Fibroblast of skin of right biceps (primary cell): ENCODE measurements around the gene CCDC92.

Source experiments
- DNase-seq: peaks from one replicate; pipeline ENCODE4 v3.0.0-alpha.2; 2013

The CCDC92 gene

GRCh38 chr12:124002021-124002644, 29.5 kb upstream of the CCDC92 start:
- no peak for DNase-seq

DNA sequence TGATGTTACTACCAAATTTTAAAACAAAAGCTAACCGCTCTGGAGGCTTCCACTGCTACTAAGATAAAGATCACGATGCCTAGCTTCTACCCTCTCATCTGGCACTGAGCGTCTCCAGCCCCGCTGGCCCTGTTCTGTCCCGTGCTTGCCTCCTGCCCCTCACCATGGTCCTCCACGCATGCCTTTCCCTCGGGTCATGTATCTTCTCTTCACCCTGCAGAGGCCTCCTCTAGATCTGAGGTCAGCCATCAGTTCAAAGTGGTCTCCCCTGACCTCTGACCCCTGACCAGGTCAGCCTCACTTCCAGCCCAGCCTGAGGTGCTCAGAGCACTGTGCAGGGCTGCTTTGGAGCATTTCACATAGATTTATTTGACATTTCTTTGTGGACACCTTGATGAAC, 28.7 kb upstream of the CCDC92 start:
- no peak for DNase-seq

DNA sequence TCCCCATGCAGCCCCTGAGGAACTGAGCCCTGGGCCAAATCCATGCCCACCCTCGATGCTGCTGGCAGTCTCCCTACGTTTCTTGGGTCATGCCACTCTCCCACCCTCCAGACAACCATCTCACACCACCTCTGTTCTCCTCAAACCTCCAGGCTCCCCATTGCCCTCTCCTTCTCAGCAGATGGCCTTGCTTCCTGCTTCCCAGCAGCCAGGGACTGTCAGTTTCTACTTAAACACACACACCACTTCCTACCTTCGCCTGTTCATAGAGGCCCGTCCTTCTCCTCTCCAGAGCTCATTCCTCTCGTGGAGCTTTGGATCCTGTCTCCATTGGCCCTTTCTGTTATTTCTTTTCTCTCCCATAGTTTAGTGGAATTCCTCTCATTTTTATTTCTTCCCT, 27.5 kb upstream of the CCDC92 start:
- no peak for DNase-seq

- DNase-seq: peak; percentile 36
Observed at GRCh38 chr12:123998991-123999359, 26.3 kb upstream of the CCDC92 start.

DNA sequence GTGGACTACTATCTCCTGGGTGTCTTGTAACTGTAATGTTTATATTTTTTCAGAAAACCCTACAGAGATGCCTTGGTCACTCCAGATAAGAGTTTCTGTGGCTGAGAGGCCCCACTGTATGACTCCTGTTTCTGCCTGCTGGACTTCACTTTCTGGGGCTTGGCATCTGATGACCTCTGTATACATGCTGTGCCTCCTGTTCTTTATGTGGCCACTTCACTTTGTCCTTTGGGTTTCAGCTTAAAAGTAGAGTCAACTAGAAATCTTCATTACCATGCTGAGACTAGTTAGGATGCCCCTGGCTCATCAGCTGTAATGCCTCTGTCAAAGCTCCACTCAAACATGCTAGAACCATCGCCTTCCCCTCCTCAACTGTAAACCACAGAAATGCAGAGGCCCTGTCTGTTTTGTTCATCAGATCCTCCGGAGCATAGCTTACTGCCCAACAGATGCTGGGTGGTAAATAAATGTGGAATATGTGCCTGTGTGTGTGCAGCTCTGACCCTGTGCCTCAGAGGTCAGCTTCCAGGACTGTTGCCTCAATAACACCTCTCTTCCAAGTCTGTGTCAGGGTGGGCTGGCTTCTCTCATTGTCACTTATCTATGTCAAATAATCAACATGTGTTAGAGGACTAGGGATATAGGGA, 25.8 kb upstream of the CCDC92 start:
- DNase-seq: no peak

DNA sequence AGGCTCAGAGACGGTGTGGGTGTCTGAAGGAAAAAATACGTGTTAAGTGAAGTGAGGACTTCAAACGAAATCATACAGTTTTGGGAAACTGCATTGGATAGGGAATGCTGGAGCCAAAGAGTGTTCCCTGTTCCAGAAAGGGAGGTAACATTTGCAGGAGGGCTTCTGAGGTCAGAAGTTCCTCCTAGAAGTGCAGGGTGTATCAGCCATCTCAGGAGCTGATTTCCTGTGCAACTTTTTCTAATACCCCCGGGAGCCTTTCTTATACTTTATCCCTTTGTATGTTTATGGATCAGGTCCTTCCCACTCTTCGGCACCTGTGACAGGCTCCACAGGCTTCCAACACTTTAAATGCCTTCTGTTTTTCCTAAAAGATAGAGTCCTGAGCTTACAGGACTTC, 25.3 kb upstream of the CCDC92 start:
- no peak for DNase-seq

DNA sequence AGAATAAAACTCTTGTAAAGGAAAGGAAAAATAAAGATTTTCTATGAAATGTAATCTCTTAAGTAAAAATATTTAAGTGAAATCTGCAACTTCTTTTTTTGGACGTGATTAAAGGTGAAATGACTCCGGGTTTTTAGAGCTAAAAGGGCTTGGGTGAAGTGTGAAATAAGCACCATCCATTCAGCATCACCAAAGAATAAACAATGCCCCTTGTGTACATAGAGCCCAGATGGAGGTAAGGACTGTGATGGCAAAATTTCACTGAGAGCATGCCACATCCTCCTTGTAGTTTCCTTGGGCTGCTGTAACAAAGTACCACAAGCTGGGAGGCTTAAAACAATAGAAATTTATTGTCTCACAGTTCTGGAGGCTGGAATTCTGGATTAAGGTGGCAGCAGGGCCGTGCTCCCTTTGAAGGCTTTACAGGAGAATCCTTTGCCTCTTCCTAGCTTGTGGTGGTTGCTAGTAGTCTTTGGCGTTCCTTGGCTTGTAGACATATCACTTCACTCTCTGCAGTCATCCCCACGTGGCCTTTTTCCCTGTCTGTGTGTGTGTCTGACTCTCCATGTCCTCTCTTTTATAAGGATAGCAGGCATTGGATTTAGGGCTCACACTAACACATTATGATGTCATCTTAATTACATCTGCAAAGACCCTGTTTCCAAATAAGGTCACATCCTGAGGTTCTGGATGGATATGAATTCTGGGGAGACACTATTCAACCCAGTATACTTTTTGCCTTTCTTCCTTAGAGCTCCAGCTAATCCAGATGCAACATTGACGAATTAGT, 24.6 kb upstream of the CCDC92 start:
- no peak for DNase-seq

- DNase-seq: no peak
Observed at GRCh38 chr12:123996581-123996980, 23.9 kb upstream of the CCDC92 start.

GRCh38 chr12:123995023-123995748, 22.6 kb upstream of the CCDC92 start:
- peak; percentile 75 for DNase-seq

DNA sequence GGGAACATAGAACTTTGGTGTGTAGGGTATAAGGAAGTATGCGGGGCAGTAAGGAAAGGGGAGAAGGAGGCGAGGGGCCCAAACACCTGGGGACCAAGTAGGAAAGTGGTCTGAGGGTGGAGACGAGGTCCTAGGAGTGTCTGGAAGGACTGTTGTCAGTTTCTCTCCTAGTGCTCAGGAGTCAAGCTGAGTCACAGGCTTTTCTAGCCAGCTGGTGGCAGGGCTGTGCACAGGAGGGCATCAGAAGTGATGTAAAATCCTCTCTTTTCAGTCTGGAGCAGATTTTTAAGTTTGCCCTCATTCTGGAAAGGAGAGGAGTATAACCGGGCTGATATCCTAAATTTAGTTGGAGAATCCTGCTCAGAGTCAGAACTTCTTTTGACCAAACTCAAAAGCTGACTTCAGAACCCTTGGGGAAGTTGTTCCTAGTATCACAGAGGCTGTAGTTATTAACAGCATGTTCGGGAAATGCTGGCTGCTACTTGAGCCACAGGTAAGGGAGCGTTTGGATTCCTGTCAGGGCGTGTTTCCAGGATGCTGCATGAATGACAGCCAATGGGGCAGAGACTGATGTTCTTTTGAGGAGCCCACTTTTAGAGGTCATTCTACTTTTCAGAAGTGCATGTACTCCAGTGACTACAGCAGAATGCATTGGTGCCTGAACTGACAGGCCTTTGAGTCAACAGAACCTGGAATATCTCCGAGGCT, 19.6 kb upstream of the CCDC92 start:
- DNase-seq: no peak

DNA sequence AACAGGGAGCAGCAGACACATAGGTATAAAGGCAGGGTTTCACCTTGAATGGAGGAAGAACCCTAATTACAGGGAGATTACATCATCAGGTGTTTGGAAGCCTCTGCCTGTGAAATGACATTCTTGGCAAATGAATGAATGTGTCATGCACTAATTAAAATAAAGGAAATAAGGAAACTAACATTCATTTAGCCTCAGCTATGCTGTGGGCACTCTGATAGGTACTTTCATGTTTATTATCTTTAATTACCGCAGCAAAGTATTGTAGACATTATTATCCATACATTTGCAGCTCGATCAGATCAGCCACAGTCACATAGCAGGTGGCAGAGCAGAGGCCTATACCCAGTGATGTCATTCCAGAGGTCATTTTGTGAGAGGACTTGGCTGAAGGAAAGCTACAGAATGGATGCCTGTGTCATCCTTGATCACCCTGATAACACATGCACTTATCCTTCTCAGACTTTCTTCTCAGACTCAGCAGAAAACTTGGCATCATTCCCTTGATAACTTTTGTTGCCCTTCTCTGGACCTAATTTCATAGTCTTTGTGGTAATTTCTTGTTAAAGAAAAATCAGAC, 18.8 kb upstream of the CCDC92 start:
- peak; percentile 9 for DNase-seq

- DNase-seq: peak; percentile 68
Observed at GRCh38 chr12:123990511-123990910, 17.9 kb upstream of the CCDC92 start.

DNA sequence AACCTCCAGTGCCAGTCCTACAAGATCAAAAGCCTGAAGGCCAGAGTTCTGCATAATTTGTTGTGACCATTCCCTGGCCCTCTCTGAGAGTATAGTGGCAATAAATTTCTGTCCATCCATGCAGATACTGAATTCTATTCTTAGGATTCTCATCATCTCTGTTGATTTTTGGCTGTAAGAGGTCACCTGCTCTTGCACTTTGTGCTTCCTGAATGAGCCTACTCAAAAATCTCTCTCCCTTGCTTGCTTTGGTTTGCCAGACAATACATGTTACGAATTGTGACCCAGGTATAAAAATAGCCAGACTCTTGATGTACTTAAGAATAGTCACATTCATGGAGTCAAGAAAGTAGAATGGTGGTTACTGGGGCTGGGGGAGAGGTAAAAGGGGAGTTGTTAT, 17.1 kb upstream of the CCDC92 start:
- no peak for DNase-seq

DNA sequence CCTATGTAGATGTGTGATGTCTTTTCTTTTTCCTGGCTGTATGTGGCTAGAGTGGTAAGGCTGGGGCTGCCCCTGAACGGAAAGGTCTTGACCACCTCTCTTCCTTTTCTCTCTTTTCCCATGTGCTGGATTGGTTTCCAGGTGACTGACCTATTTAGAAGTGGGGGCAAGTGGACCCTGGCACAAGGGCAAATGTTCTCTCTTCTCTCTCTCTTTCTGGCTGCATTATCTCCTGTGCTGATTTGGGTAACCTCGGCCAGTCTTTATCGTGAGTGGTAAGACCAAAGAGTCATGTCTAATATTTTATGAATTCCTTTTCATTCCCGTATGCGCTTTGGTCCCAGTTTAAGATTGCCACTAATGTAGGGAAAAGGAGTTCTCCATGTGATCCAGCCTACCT, 16.5 kb upstream of the CCDC92 start:
- DNase-seq: no peak

- no peak for DNase-seq
Observed at GRCh38 chr12:123987022-123987421, 14.4 kb upstream of the CCDC92 start.

DNA sequence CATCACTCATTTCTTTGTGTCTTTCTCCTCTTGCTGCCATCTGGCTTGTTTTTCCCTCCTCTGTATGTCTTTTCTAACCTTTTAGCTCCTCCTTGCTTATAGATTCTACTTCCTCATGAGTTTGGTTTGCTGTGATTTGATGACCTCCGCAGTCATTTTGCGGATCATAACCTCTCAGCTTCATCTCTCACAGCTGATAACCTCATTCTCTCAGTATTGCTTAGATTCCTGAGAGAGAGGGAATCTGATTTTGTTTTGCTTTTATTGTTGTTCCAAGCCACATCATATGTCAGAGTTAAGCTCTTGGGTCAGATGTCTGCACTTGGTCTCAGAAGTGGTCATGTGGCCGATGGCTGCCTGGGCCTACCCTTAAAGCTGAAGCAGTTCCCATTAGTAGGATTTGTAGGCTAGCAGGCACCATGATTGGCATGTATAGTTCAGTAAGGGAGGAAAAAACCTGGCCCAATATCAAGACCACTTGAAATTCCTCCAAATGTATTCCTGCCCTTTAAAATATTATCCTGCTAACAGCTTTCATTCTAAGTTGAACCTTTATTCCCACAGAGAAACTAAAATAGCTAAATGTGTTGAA, 13.8 kb upstream of the CCDC92 start:
- DNase-seq: no peak

GRCh38 chr12:123984903-123985302, 12.3 kb upstream of the CCDC92 start:
- no peak for DNase-seq

- DNase-seq: peak; percentile 71
Observed at GRCh38 chr12:123983822-123984485, 11.3 kb upstream of the CCDC92 start.

GRCh38 chr12:123982269-123982668, 9.6 kb upstream of the CCDC92 start:
- DNase-seq: no peak

DNA sequence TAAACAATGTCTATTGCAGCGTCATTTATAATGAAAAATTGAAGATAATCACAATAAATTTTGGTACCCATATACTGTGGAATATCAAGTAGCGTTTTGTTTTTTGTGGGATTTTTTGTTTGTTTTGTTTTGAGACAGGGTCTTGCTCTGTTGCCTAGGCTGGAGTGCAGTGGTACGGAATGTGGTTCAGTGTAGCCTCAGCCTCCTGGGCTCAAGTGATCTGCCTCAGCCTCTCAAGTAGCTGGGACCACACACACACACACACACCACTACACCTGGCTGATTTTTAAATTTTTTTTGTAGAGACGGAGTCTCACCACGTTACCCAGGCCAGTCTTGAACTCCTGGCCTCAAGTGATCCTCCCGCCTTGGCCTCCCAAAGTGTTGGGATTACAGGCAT, 6.9 kb upstream of the CCDC92 start:
- DNase-seq: no peak

GRCh38 chr12:123976227-123976826, 3.7 kb upstream of the CCDC92 start:
- DNase-seq: no peak
